Stomach (tissue), 4 donors: ENCODE results near the gene F5.

Experiments used
- CTCF ChIP-seq, 7 experiments: fragments of 450-650 bp in 4 of 7; fragments of 200-600 bp in 3 of 7; sonication (generic) in 3 of 7; IDR thresholded peaks; one replicate each; pipeline ENCODE4 v1.5.1; 2016 to 2019; ENCODE audit warnings: antibody characterized with exemption in 7 of 7, control low read depth in 2 of 7, mild to moderate bottlenecking in 1 of 7
- POLR2AphosphoS5 ChIP-seq, 3 donors: sonication (generic); formaldehyde crosslinking; IDR thresholded peaks; one replicate each; pipeline ENCODE4 v1.6.1; 2016; ENCODE audit warnings: antibody characterized with exemption in 3 of 3

GRCh38 chr1:169485431-169486280 is 100.6 kb downstream of the F5 start, which contains the start of gene SLC19A2:
- TF ChIP-seq CTCF (IDR thresholded peaks at IDR 0.05) (peak in 3 of 7 experiments; percentile 9 to 45 (median 36)), POLR2AphosphoS5 (IDR thresholded peaks at IDR 0.05) (peak; percentile 90 to 98 (median 96))
